Activated CD8-positive, alpha-beta memory T cell treated with anti-CD3 and anti-CD28 coated beads for 24 hours (primary cell): ENCODE measurements around the gene KIF1B.

Source experiments
- DNase-seq: peaks from one replicate; pipeline ENCODE4 v3.0.0-alpha.2; 2020

Gene KIF1B

GRCh38 chr1:10209905-10210810 is at the start of gene KIF1B:
Gene KIF1B (plus strand): TSS chr1:10210570. CDS start chr1:10232329, 21,759 bp downstream.
- DNase-seq: peak; percentile 98

- DNase-seq: no peak
Observed at GRCh38 chr1:10160907-10161490, 49.4 kb upstream of the KIF1B start.

GRCh38 chr1:10161541-10162290 is 48.7 kb upstream of the KIF1B start:
- DNase-seq: no peak

- DNase-seq: no peak
Observed at GRCh38 chr1:10168912-10169514, 41.4 kb upstream of the KIF1B start.

- DNase-seq: no peak
Observed at GRCh38 chr1:10170239-10170574, 40.2 kb upstream of the KIF1B start.

- DNase-seq: no peak
Observed at GRCh38 chr1:10171105-10171767, 39.1 kb upstream of the KIF1B start.

GRCh38 chr1:10171995-10172669 is 38.2 kb upstream of the KIF1B start:
- DNase-seq: no peak

GRCh38 chr1:10173582-10173981 is 36.8 kb upstream of the KIF1B start:
- DNase-seq: no peak

- DNase-seq: no peak
Observed at GRCh38 chr1:10177876-10178275, 32.5 kb upstream of the KIF1B start.

- no peak for DNase-seq
Observed at GRCh38 chr1:10178597-10179405, 31.6 kb upstream of the KIF1B start.

GRCh38 chr1:10179406-10180091 is 30.8 kb upstream of the KIF1B start:
- DNase-seq: no peak

- no peak for DNase-seq
Observed at GRCh38 chr1:10181154-10181553, 29.2 kb upstream of the KIF1B start.

GRCh38 chr1:10185759-10186158 is 24.6 kb upstream of the KIF1B start:
- no peak for DNase-seq

- DNase-seq: no peak
Observed at GRCh38 chr1:10186331-10187025, 23.9 kb upstream of the KIF1B start.

- no peak for DNase-seq
Observed at GRCh38 chr1:10187026-10187334, 23.4 kb upstream of the KIF1B start.

GRCh38 chr1:10188133-10188650 is 22.2 kb upstream of the KIF1B start:
- no peak for DNase-seq

- DNase-seq: no peak
Observed at GRCh38 chr1:10189659-10190058, 20.7 kb upstream of the KIF1B start.

- DNase-seq: no peak
Observed at GRCh38 chr1:10192263-10192662, 18.1 kb upstream of the KIF1B start.

- no peak for DNase-seq
Observed at GRCh38 chr1:10193288-10193687, 17.1 kb upstream of the KIF1B start.

- DNase-seq: no peak
Observed at GRCh38 chr1:10195570-10195969, 14.8 kb upstream of the KIF1B start.
